Hypothalamus (tissue), 51 donors: Measurements from ENCODE around the gene SORL1.
A peak's percentile ranks its signal among the peaks of the same experiment; 100 is the strongest.
"Not testable (repeated sequence)": the region's sequence is repeated elsewhere in the genome, so short reads cannot be mapped to it uniquely, and the experiment has no call there.

ENCODE experiments used
- DNase-seq, 51 donors: peaks; one replicate each; lab custom pipeline; 2025; lab: John Stamatoyannopoulos, UW

SORL1 gene

GRCh38 chr11:121471167-121471566 lies 19.1 kb downstream of the SORL1 start:
- no peak for DNase-seq

GRCh38 chr11:121472312-121472711 lies 20.2 kb downstream of the SORL1 start:
- no peak for DNase-seq

GRCh38 chr11:121473064-121473777 lies 21.1 kb downstream of the SORL1 start:
- DNase-seq: peak in 20 of 51 donors; percentile 11 to 72 (median 42)

GRCh38 chr11:121474680-121475079 lies 22.6 kb downstream of the SORL1 start:
- no peak for DNase-seq

GRCh38 chr11:121476379-121477032 lies 24.4 kb downstream of the SORL1 start:
- no peak for DNase-seq

- no peak for DNase-seq
Observed at GRCh38 chr11:121478226-121478894, 26.2 kb downstream of the SORL1 start.

GRCh38 chr11:121478895-121479697 lies 27.0 kb downstream of the SORL1 start:
- no peak for DNase-seq

GRCh38 chr11:121479698-121480238 lies 27.7 kb downstream of the SORL1 start:
- DNase-seq: no peak

- DNase-seq: not testable (repeated sequence)
Observed at GRCh38 chr11:121481484-121482230, 29.5 kb downstream of the SORL1 start.

GRCh38 chr11:121482231-121483129 lies 30.4 kb downstream of the SORL1 start:
- peak in 5 of 51 donors; percentile 9 to 45 (median 22) for DNase-seq

- DNase-seq: no peak
Observed at GRCh38 chr11:121483805-121484480, 31.8 kb downstream of the SORL1 start.

GRCh38 chr11:121485216-121485615 lies 33.1 kb downstream of the SORL1 start:
- DNase-seq: no peak

GRCh38 chr11:121486054-121486453 lies 33.9 kb downstream of the SORL1 start:
- no peak for DNase-seq

GRCh38 chr11:121487191-121487590 lies 35.1 kb downstream of the SORL1 start:
- DNase-seq: no peak

GRCh38 chr11:121488170-121488569 lies 36.1 kb downstream of the SORL1 start:
- peak in 6 of 51 donors; percentile 18 to 39 (median 24) for DNase-seq

- no peak for DNase-seq
Observed at GRCh38 chr11:121488641-121489040, 36.5 kb downstream of the SORL1 start.

GRCh38 chr11:121489823-121490222 lies 37.7 kb downstream of the SORL1 start:
- no peak for DNase-seq
